ENCODE measurements around the gene CLCN2.

GRCh38 chr3:184388936-184389230, 27.5 kb upstream of the CLCN2 start:
- no peak for TF ChIP-seq CTCF (IDR thresholded peaks at IDR 0.05; ENCODE audit: poor library complexity, severe bottlenecking)
- TF ChIP-seq MXI1 (conservative IDR thresholded peaks at IDR 0.05; ENCODE audit: poor library complexity, severe bottlenecking): no peak
- no peak for TF ChIP-seq REST (IDR thresholded peaks at IDR 0.05; ENCODE audit: borderline replicate concordance)
- TF ChIP-seq EZH2 (IDR thresholded peaks at IDR 0.05; ENCODE audit: borderline replicate concordance, insufficient read depth, low read length, poor library complexity, severe bottlenecking): no peak
- TF ChIP-seq POLR2AphosphoS5 (IDR thresholded peaks at IDR 0.05): no peak
- no peak for TF ChIP-seq RAD21 (conservative IDR thresholded peaks at IDR 0.05)
- TF ChIP-seq EP300 (conservative IDR thresholded peaks at IDR 0.05; ENCODE audit: poor library complexity, severe bottlenecking): no peak
